Heart right ventricle (tissue), 16 donors: ENCODE data around the gene IFTAP. TPM values are rescaled to one million over a fixed set of nuclear protein-coding genes. Genes with fewer than 3 reads are reported as not detected.

Source experiments
- ATAC-seq, 8 donors: fragments of 200-7000 bp; cut with Tn5 transposase; one replicate each; pipeline ENCODE4 v1.9.1; 2020; ENCODE audit warnings: mild to moderate bottlenecking in 8 of 8, moderate library complexity in 8 of 8, moderate number of reproducible peaks in 1 of 8
- DNase-seq, 2 donors: peaks; one replicate each; pipeline ENCODE4 v3.0.0-alpha.2; 2020
- H3K27ac ChIP-seq, 10 donors: fragments of 200-600 bp; sonication (generic) in 2 of 10; one replicate each; pipeline versions ENCODE4 v1.5.0 to v1.8.0; 2020 to 2022; ENCODE audit warnings: mild to moderate bottlenecking in 3 of 10
- H3K27me3 ChIP-seq, 7 donors: fragments of 200-600 bp; one replicate each; pipeline ENCODE4 v1.8.0; 2021 to 2022; ENCODE audit warnings: mild to moderate bottlenecking in 2 of 7
- H3K36me3 ChIP-seq, 9 donors: fragments of 200-600 bp; sonication (generic) in 1 of 9; one replicate each; pipeline versions ENCODE4 v1.5.0 to v1.8.0; 2020 to 2022; ENCODE audit warnings: mild to moderate bottlenecking in 2 of 9
- H3K4me1 ChIP-seq, 9 donors: fragments of 200-600 bp; sonication (generic) in 1 of 9; one replicate each; pipeline versions ENCODE4 v1.5.0 to v1.8.0; 2020 to 2022; ENCODE audit warnings: mild to moderate bottlenecking in 4 of 9
- H3K4me3 ChIP-seq, 10 donors: fragments of 200-600 bp; sonication (generic) in 2 of 10; one replicate each; pipeline versions ENCODE4 v1.5.0 to v1.8.0; 2020 to 2022; ENCODE audit warnings: mild to moderate bottlenecking in 7 of 10, moderate library complexity in 2 of 10
- H3K9me3 ChIP-seq, 11 donors: fragments of 200-600 bp in 10 of 11; sonication (generic) in 2 of 11; one replicate each; pipeline versions ENCODE4 v1.5.0 to v1.8.0; 2013 to 2022; ENCODE audit warnings: mild to moderate bottlenecking in 2 of 11, control low read depth in 1 of 11, moderate library complexity in 1 of 11
- WGBS, 2 donors: extraction: QIAGEN DNeasy Blood & Tissue Kit; methylation state at CpG; one replicate each; pipeline ENCODE4 v1.1.7; 2013; ENCODE audit warnings: inconsistent platforms in 1 of 2; 5-methylcytosine and 5-hydroxymethylcytosine counted together
- intact Hi-C, 10 donors: fragments of 100-400 bp; cut with DNase I; formaldehyde crosslinking; loops; one replicate each; pipeline versions ENCODE4 v1.11.1 to v1.14.2; 2022
- polyA plus RNA-seq, 2 donors: library from polyadenylated mRNA; stranded (reverse); fragments of 200-250 nt; gene quantifications; one replicate each; pipeline ENCODE4 v1.2.3, GENCODE V29; 2013
- total RNA-seq, 10 donors: library from RNA; stranded (reverse); fragmentation: NEBNext Ultra II Directional in 3 of 10; extraction: Animal tissue kit (Norgen Biotek cat#: 25700) in 3 of 10; gene quantifications; one replicate each; pipeline versions ENCODE4 v1.2.1 to v1.2.4, GENCODE V29; 2021 to 2023
- TF ChIP-seq, protein P1 (sequence below), 9 donors: fragments of 200-600 bp; sonication (generic) in 2 of 9; IDR thresholded peaks; one replicate each; pipeline versions ENCODE4 v1.5.0 to v1.8.0; 2021 to 2022; ENCODE audit warnings: antibody characterized with exemption in 9 of 9, mild to moderate bottlenecking in 5 of 9, moderate library complexity in 1 of 9
- donor health status: Arrhythmogenic right ventricular cardiomyopathy.
- donor health status: ischemic (EF 13 %, LVEDD 7.1; RV severe dilation, severe dysfunction).
- donor health status: healthy with polysubstance abuse.
- donor health status: DM: no; HTN: yes; CAD: no.
- donor health status: DM: no; HTN: no; CAD: no.
- donor health status: ischemic (EF 25% LVEDD 6.9; RV normal size, moderate dysfunction).
- donor health status: ischemic (EF 25% LVEDD 5.7; RV mildly dilated, moderate dysfunction).
- donor health status: healthy.
- donor health status: DM: yes; HTN: yes; CAD: no.
- donor health status: Ischemic cardiomyopathy.
- donor health status: ischemic (EF 35%, LVEDD 5.7; RV mildly dilated, moderate dysfunction).
- donor health status: nonischemic (EF 11% LVEDD 7.7; RV severe dilation, severe dysfunction).
- donor health status: DM: yes; HTN: yes; CAD: no.
- donor health status: PGD.
- donor health status: ischemic (EF 29% LVEDD 5.4; RV normal size, mild dysfunction).
- donor health status: nonischemic (EF 23%, LVEDD 6.1; RV moderate dilation, normal function).

IFTAP gene
- total and polyA plus RNA-seq, 12 donors = 33.8 to 54.6 (median 43.1) TPM

DNA sequence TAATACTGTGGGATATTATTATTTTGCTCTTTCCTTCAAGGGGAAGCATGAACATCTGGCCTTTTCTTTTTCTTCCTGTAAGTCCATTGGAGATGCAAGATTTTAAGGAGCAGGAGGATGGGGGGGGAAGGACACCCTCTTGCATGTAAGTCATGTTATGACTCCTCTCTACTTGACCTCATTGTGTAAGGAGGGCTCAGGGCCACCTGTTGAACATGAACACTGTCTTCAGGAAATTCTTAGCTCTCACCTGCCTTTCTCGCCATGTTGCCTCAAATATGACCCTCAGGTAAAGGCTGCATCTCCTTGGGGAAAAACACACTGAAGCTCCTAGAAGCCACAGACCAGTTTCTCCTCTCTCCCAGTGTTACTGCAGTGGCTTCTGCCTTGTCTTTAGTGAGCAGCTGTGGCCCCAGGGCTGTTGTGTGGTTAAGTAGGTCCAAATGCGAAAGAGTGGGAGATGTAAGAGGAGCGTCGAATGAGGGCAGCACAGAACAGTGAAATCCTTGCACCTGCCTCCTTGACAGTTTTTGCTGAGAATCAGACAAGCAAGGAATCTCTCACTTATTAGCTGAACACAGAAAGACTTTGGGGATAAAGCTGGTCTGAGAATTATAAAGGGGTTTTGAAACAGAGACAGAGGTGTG, 27.8 kb upstream of the IFTAP start:
- H3K27ac ChIP-seq = no peak overlapping the region
- H3K9me3 ChIP-seq = no peaks in the 10 kb centered on the region
- no peak overlapping the region for H3K4me3 ChIP-seq
- TF ChIP-seq, protein P1, sequence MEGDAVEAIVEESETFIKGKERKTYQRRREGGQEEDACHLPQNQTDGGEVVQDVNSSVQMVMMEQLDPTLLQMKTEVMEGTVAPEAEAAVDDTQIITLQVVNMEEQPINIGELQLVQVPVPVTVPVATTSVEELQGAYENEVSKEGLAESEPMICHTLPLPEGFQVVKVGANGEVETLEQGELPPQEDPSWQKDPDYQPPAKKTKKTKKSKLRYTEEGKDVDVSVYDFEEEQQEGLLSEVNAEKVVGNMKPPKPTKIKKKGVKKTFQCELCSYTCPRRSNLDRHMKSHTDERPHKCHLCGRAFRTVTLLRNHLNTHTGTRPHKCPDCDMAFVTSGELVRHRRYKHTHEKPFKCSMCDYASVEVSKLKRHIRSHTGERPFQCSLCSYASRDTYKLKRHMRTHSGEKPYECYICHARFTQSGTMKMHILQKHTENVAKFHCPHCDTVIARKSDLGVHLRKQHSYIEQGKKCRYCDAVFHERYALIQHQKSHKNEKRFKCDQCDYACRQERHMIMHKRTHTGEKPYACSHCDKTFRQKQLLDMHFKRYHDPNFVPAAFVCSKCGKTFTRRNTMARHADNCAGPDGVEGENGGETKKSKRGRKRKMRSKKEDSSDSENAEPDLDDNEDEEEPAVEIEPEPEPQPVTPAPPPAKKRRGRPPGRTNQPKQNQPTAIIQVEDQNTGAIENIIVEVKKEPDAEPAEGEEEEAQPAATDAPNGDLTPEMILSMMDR (IDR thresholded peaks at IDR 0.05) = no peak
- no peaks in the 10 kb centered on the region for H3K36me3 ChIP-seq
- H3K27me3 ChIP-seq = peaks cover 0 to 5% (median 0%) of the 10 kb centered on the region in 7 donors
- peaks cover 0 to 5% (median 0%) of the 10 kb centered on the region in 9 donors for H3K4me1 ChIP-seq
- no peak for ATAC-seq
- no peak for DNase-seq
- WGBS, 2 donors = 93 to 95% methylated on average over 4 of the region's 4 CpGs
- intact Hi-C loops = loop anchor here in 7 of 10 donors (2.0 to 10.0 kb wide), 6 partner anchors 56 to 181 kb away; no protein-coding TSS in a partner anchor

DNA sequence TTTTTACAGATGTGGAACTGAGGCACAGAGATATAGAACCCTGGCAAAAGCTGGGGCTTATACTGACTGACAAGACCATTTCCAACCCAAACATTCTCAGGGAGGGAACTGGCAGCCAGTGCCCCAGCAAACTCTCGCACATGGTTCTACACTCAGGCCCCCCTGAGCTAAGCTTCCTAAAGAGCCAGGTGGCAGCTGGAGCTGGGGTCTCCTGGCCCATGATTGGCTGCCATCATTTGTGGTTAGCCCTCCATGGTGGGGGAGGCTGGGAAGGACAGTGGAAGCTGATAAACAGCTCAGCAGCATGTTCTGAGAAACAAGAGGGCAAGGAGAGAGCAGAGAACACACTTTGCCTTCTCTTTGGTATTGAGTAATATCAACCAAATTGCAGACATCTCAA, 26.6 kb upstream of the IFTAP start, which contains the start of gene RAG1:
RAG1 (plus strand) TSS at position 314 of the 400 bp plus-strand sequence. CDS start 5,298 bp downstream, outside the sequence.
- Histone ChIP-seq H3K27ac (no peak within 1 kb of the TSS), H3K4me1 (peaks cover 0 to 5% (median 0%) of the 10 kb centered on the region in 9 donors), H3K9me3 (no peaks in the 10 kb centered on the region), H3K4me3 (no peak within 1 kb of the TSS), H3K27me3 (peaks cover 0 to 5% (median 0%) of the 10 kb centered on the region in 7 donors), H3K36me3 (no peaks in the 10 kb centered on the region)
- WGBS, 2 donors = 91 to 92% methylated on average over 1 of the region's 1 CpG
- intact Hi-C loops = loop anchor here in 7 of 10 donors (2.0 to 10.0 kb wide), 6 partner anchors 55 to 180 kb away; no protein-coding TSS in a partner anchor
- no peak for DNase-seq
- no peak for ATAC-seq
- TF ChIP-seq, protein P1 (IDR thresholded peaks at IDR 0.05) = no peak

DNA sequence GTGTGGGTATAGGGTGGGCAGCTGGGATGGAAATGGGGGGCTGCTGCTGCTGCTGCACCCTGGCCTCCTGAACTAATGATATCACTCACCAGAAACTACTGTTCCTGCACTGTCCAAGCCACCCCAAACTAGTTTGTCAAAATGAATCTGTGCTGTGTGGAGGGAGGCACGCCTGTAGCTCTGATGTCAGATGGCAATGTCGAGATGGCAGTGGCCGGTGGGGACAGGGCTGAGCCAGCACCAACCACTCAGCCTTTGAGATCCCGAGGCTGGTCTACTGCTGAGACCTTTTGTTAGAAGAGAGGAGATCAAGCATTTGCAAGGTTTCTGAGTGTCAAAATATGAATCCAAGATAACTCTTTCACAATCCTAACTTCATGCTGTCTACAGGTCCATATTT, 25.2 kb upstream of the IFTAP start:
- ATAC-seq = no peak
- no peak overlapping the region for H3K4me3 ChIP-seq
- whole genome bisulfite sequencing, 2 donors = 91 to 94% methylated on average over 4 of the region's 4 CpGs

DNA sequence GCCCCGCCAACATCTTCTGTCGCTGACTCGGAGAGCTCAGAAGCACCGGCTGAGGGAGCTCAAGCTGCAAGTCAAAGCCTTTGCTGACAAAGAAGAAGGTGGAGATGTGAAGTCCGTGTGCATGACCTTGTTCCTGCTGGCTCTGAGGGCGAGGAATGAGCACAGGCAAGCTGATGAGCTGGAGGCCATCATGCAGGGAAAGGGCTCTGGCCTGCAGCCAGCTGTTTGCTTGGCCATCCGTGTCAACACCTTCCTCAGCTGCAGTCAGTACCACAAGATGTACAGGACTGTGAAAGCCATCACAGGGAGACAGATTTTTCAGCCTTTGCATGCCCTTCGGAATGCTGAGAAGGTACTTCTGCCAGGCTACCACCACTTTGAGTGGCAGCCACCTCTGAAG, 19.8 kb upstream of the IFTAP start:
- intact Hi-C loops = no loop called here
- WGBS, 2 donors = 78 to 80% methylated on average over 8 of the region's 8 CpGs
- no peak for ATAC-seq

More for the DNA sequence above, 25.2 kb upstream of the IFTAP start:
- H3K9me3 ChIP-seq = no peaks in the 10 kb centered on the region
- peaks cover 0 to 9% (median 0%) of the 10 kb centered on the region in 9 donors for H3K36me3 ChIP-seq
- intact Hi-C loops = loop anchor here in 6 of 10 donors (5.0 to 10.0 kb wide), 5 partner anchors 53 to 178 kb away; no protein-coding TSS in a partner anchor
- DNase-seq = no peak
- H3K4me1 ChIP-seq = peaks cover 0 to 5% (median 0%) of the 10 kb centered on the region in 9 donors
- no peak overlapping the region for H3K27ac ChIP-seq
- peaks cover 0 to 5% (median 0%) of the 10 kb centered on the region in 7 donors for H3K27me3 ChIP-seq
- TF ChIP-seq, protein P1 (IDR thresholded peaks at IDR 0.05) = no peak

More for the DNA sequence above, 19.8 kb upstream of the IFTAP start:
- Histone ChIP-seq H3K4me1 (peaks cover 0 to 15% (median 0%) of the 10 kb centered on the region in 9 donors), H3K27ac (no peak overlapping the region), H3K36me3 (peaks cover 0 to 15% (median 0%) of the 10 kb centered on the region in 9 donors), H3K27me3 (no peaks in the 10 kb centered on the region), H3K4me3 (no peak overlapping the region), H3K9me3 (no peaks in the 10 kb centered on the region)
- no peak for DNase-seq
- TF ChIP-seq, protein P1 (IDR thresholded peaks at IDR 0.05) = no peak
